Measurements from ENCODE around the gene NT5DC1.

Gene NT5DC1

DNA sequence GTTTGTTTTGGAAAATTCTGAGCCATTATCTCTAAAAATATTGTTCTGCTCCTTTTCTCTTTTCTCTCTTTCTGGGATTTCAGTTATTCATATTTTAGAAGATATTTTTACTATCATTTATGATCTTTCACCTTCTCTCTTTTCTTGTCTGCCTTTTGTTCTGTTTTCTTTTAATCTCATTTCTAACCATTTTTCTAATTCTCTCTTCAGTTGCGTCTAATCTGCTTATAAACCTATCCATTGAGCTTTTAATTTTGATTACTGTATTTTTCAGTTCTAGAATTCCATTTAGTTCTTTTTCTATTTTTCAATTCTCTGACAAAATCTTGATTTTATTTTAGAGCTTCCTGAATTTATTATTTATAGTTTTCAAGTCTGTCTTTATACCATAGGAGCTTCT, 67.5 kb downstream of the NT5DC1 start:
- peaks cover 7% of the 10 kb centered on the region for H3K9me3 Mint-ChIP-seq
- DNase-seq (ENCODE audit: low spot score in 2 of 2) (no peak), ATAC-seq (ENCODE audit: low read depth) (no peak)
- H3K27me3 Mint-ChIP-seq = no peaks in the 10 kb centered on the region
- H3K4me3 Mint-ChIP-seq = no peak overlapping the region
- H3K36me3 Mint-ChIP-seq = peaks cover 23% of the 10 kb centered on the region
- peaks cover 16% of the 10 kb centered on the region for H3K4me1 Mint-ChIP-seq
- no peak overlapping the region for H3K27ac Mint-ChIP-seq

DNA sequence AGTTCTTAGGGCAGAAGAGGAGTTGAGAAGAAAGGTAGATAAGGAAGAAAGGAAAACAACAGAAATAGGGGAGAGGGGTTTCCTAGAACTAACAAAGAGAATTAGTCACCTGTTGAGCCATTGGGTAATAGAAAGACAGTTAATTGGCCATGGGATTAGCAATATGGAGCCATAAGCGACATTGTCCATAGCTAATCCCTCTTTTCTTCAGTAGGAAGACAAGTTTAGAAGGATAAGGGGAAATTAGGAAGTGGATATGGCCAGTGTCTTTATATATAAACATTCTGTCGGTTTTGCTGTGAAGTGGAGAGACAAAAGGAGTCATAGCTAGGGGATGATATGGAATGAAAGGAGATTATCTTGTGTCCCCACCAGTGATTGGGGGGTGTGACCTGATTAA, 69.2 kb downstream of the NT5DC1 start:
- H3K4me1 Mint-ChIP-seq = peaks cover 12% of the 10 kb centered on the region
- no peak for ATAC-seq (ENCODE audit: low read depth)
- DNase-seq (ENCODE audit: low spot score in 2 of 2) = no peak
- H3K27ac Mint-ChIP-seq = no peak overlapping the region
- no peaks in the 10 kb centered on the region for H3K27me3 Mint-ChIP-seq
- H3K36me3 Mint-ChIP-seq = peaks cover 26% of the 10 kb centered on the region
- H3K9me3 Mint-ChIP-seq = peaks cover 3% of the 10 kb centered on the region
- H3K4me3 Mint-ChIP-seq = no peak overlapping the region

DNA sequence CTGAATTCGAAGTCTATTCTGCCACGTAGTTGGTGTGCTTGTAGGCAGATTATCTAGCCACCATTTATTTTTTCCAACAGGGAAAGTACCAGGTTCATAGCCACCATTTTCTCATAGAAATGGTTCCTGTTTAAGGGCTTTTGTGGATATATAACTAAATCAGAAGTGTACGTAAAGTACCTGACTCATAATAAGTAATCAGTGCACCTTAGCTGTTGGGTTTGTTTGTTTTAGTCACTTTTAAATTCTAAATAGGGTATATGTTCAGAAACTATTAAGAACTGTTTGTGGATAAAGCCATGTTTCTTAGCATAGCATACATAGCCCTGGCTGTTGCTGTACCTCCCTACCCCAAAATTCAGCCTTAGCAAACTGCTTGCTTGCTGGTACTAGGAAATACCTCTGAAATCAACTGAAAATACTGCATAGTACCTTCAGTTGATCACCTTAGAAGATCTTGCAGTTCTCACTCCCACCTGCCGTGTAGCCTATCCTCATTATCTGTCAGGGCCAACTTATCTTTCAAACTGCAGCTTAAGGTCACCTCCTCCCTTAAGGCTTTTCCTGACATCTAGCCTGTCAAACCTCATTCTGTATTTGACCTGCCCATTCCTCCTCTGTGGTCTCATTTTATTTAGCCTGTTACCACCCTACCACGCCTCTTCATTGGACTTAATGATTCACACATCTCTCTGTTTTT, 69.9 kb downstream of the NT5DC1 start:
- Mint-ChIP-seq H3K4me3 (no peak overlapping the region), H3K9me3 (peaks cover 7% of the 10 kb centered on the region), H3K4me1 (peaks cover 8% of the 10 kb centered on the region), H3K27me3 (no peaks in the 10 kb centered on the region), H3K27ac (no peak overlapping the region), H3K36me3 (peaks cover 28% of the 10 kb centered on the region)
- no peak for DNase-seq (ENCODE audit: low spot score in 2 of 2)
- no peak for ATAC-seq (ENCODE audit: low read depth)

DNA sequence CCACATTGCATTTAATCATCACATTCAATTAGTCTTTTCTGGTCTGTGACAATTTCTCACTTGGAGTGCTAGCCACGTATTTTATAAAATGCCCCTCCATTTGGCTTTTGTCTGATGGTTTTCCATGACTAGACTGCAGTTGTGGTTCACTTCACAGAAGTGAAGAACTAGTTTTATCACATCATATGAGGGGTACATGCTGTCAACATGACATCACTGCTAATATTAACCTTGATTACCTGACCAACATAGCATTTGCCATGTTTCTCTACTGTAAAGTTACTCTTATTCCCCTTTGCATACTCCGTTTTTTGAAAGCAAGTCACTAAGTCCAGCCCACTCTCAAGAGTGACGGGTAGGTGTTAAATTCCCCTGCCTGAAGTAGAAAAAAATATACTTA, 73.3 kb downstream of the NT5DC1 start:
- Mint-ChIP-seq H3K27ac (no peak overlapping the region), H3K36me3 (peaks cover 34% of the 10 kb centered on the region), H3K4me3 (no peak overlapping the region), H3K9me3 (peaks cover 8% of the 10 kb centered on the region), H3K4me1 (peaks cover 2% of the 10 kb centered on the region), H3K27me3 (no peaks in the 10 kb centered on the region)
- ATAC-seq (ENCODE audit: low read depth) (no peak), DNase-seq (ENCODE audit: low spot score in 2 of 2) (no peak)

DNA sequence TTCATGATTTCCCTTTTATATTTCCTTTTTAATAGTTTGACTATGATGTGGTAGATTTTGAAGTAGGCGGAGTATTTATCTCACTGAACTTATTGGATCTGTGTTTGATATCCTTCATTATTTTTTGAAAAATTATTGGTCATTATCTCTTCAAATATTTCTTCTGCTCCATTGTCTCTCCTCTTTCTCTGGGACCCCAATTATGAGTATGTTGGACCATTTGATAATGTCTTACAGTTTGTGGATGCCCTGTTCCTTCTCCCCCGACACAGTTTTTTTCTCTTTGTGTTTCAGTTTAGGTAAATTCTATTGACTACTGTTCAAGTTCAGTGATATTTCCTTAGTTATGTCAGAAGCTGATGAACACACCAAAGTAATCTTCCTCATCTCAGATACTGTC, 74.7 kb downstream of the NT5DC1 start:
- ATAC-seq (ENCODE audit: low read depth) (no peak), DNase-seq (ENCODE audit: low spot score in 2 of 2) (no peak)
- peaks cover 31% of the 10 kb centered on the region for H3K36me3 Mint-ChIP-seq
- H3K27ac Mint-ChIP-seq = no peak overlapping the region
- peaks cover 2% of the 10 kb centered on the region for H3K4me1 Mint-ChIP-seq
- no peak overlapping the region for H3K4me3 Mint-ChIP-seq
- no peaks in the 10 kb centered on the region for H3K27me3 Mint-ChIP-seq
- H3K9me3 Mint-ChIP-seq = peaks cover 7% of the 10 kb centered on the region

DNA sequence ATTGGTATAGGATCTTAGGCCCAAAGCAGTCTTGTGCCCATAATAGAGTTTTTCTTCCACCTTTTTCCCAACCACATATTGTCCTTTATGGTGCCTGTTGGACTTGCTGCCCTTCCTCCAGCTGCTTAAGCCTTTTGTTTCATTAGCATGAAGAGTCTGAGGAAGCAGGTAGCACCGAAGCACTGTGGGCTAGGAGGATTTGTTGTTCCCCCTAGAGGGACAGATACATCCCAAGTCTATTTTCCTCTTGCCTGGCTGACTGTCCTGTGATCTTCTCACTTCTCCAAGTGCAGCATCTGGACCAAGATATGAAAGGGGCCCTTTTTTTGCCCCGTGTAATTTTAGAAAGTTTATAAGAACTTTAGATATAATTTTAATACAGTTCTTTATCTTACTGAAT, 75.9 kb downstream of the NT5DC1 start:
- Mint-ChIP-seq H3K4me3 (no peak overlapping the region), H3K4me1 (peaks cover 2% of the 10 kb centered on the region), H3K9me3 (peaks cover 7% of the 10 kb centered on the region), H3K36me3 (peaks cover 33% of the 10 kb centered on the region), H3K27me3 (no peaks in the 10 kb centered on the region), H3K27ac (no peak overlapping the region)
- ATAC-seq (ENCODE audit: low read depth) (no peak), DNase-seq (ENCODE audit: low spot score in 2 of 2) (no peak)

DNA sequence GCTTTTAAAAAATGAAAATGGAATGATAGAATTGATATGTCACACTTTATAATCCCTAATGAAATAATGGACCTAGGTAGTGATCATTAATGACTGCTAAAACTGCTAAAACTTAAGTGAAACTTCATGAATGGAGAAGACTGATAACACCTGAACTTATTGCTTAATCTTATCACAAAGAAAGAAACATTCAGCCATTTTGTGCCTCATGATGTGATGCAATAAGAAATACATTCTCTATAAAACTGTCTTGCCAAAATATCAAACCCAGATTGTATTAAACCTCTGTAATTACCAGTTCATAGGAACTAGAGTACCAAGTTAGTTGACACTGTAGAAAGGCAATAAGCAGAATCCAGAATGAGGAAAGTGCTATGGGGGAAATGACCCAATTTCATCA, 79.7 kb downstream of the NT5DC1 start:
- H3K4me3 Mint-ChIP-seq = no peak overlapping the region
- H3K27me3 Mint-ChIP-seq = no peaks in the 10 kb centered on the region
- DNase-seq (ENCODE audit: low spot score in 2 of 2) = no peak
- H3K36me3 Mint-ChIP-seq = peaks cover 28% of the 10 kb centered on the region
- peaks cover 4% of the 10 kb centered on the region for H3K9me3 Mint-ChIP-seq
- no peak for ATAC-seq (ENCODE audit: low read depth)
- peaks cover 17% of the 10 kb centered on the region for H3K4me1 Mint-ChIP-seq
- no peak overlapping the region for H3K27ac Mint-ChIP-seq

DNA sequence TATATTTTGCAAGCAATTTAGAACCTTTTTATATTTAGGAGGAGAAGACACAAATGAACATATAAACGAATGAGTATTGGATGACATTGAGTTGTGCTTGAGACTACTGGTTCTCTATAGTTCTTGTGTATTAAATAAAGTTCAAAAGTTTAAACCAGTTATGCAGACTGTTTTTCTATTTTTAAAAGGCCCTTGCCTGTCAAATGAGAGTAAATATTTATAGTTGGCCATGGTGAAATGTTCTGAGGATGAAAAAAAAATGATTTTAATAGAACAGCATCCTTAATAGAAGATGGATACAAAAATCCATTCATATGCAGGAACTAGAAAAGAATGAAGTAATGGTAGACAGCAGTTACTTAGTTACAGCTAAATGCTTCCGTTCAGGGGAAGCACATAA, 88.8 kb downstream of the NT5DC1 start:
- no peak overlapping the region for H3K27ac Mint-ChIP-seq
- DNase-seq (ENCODE audit: low spot score in 2 of 2) (no peak), ATAC-seq (ENCODE audit: low read depth) (no peak)
- H3K27me3 Mint-ChIP-seq = no peaks in the 10 kb centered on the region
- peaks cover 11% of the 10 kb centered on the region for H3K4me1 Mint-ChIP-seq
- peaks cover 10% of the 10 kb centered on the region for H3K36me3 Mint-ChIP-seq
- H3K4me3 Mint-ChIP-seq = no peak overlapping the region
- H3K9me3 Mint-ChIP-seq = no peaks in the 10 kb centered on the region

DNA sequence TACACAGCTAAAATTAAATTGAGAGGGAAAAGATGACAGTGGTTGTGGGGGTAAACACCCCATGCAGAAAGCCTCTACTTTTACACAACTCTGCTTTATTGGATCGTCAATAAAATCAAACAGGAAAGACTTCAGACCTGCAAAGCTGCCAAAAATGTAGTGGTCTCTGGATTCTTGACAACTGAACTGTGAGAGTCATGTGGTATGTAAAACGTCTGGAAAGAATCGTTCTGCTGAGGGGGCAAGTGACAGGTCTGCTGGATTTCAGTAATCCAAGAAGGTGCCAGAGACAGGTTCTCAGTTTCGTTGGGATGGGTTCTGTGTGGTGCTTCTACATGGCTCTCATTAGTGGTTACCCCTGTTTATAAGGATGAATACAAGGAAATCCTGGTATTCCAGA, 89.9 kb downstream of the NT5DC1 start:
- Mint-ChIP-seq H3K9me3 (no peaks in the 10 kb centered on the region), H3K4me3 (no peak overlapping the region), H3K36me3 (peaks cover 7% of the 10 kb centered on the region), H3K27ac (no peak overlapping the region), H3K27me3 (no peaks in the 10 kb centered on the region), H3K4me1 (peaks cover 8% of the 10 kb centered on the region)
- DNase-seq (ENCODE audit: low spot score in 2 of 2) = no peak
- ATAC-seq (ENCODE audit: low read depth) = no peak

DNA sequence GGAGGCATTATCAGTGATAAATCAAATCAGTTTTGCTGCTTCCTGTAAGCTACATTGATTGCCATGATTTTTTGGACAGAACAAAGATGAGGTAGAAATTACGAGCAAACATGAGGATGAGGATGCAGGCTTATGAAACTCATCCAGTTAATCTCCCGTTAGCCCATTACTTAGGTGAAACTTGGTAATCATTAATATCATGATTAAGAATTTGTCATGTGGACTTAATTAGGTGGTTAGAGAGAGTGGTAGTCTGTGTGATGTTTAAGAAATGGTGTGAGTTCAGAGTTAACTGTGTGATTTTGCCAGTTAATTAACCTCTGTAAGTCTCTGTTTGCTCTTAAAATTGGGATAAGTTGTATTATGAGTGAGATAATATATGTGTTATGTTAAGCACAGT, 91.2 kb downstream of the NT5DC1 start:
- H3K9me3 Mint-ChIP-seq = no peaks in the 10 kb centered on the region
- ATAC-seq (ENCODE audit: low read depth) = no peak
- H3K27me3 Mint-ChIP-seq = no peaks in the 10 kb centered on the region
- H3K27ac Mint-ChIP-seq = no peak overlapping the region
- DNase-seq (ENCODE audit: low spot score in 2 of 2) = no peak
- H3K36me3 Mint-ChIP-seq = peaks cover 9% of the 10 kb centered on the region
- H3K4me1 Mint-ChIP-seq = peaks cover 2% of the 10 kb centered on the region
- no peak overlapping the region for H3K4me3 Mint-ChIP-seq

DNA sequence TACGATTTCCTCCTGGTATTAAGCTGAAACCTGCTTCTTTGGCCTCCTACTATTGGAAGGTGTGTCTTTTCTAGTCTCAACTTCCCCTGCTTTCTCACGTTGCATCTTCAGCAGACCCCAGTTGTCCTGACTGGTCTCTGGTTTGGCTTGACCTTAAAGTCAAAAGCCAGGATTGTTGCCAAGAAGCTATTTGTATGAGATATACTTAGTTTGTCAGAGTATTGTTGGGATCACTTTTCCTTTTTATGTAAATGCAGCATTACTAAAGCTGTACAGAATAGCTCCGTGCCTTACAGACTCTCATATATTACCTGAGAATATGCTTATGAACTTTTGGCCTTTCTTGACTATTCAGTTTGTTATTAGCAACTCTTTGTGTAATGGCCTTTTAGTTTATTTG, 92.1 kb downstream of the NT5DC1 start:
- no peak for DNase-seq (ENCODE audit: low spot score in 2 of 2)
- ATAC-seq (ENCODE audit: low read depth) = no peak
- H3K36me3 Mint-ChIP-seq = peaks cover 12% of the 10 kb centered on the region
- no peak overlapping the region for H3K4me3 Mint-ChIP-seq
- no peak overlapping the region for H3K27ac Mint-ChIP-seq
- H3K9me3 Mint-ChIP-seq = no peaks in the 10 kb centered on the region
- H3K4me1 Mint-ChIP-seq = peaks cover 2% of the 10 kb centered on the region
- H3K27me3 Mint-ChIP-seq = no peaks in the 10 kb centered on the region

DNA sequence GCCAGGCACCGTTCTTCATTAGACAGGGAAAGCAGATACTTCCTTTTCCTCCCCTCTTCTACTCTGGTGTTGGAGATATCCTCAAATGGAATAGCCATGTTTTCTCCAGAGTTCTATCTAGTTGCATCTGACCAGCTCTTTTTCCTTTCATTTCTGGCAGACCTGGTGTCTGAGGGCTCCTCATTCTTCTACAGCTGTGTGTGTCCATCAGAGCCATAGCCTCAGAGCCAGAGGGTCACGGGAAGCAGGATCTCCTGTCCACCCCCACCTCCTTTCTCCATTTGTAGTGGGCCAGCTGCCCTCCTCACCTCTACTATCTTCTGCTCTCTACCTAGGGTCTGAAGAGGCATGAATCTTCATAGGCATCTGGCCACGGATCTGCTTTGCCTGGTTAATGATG, 96.2 kb downstream of the NT5DC1 start:
- H3K4me3 Mint-ChIP-seq = no peak overlapping the region
- no peaks in the 10 kb centered on the region for H3K27me3 Mint-ChIP-seq
- H3K27ac Mint-ChIP-seq = no peak overlapping the region
- no peak for ATAC-seq (ENCODE audit: low read depth)
- peaks cover 16% of the 10 kb centered on the region for H3K36me3 Mint-ChIP-seq
- peaks cover 4% of the 10 kb centered on the region for H3K4me1 Mint-ChIP-seq
- DNase-seq (ENCODE audit: low spot score in 2 of 2) = no peak
- no peaks in the 10 kb centered on the region for H3K9me3 Mint-ChIP-seq

DNA sequence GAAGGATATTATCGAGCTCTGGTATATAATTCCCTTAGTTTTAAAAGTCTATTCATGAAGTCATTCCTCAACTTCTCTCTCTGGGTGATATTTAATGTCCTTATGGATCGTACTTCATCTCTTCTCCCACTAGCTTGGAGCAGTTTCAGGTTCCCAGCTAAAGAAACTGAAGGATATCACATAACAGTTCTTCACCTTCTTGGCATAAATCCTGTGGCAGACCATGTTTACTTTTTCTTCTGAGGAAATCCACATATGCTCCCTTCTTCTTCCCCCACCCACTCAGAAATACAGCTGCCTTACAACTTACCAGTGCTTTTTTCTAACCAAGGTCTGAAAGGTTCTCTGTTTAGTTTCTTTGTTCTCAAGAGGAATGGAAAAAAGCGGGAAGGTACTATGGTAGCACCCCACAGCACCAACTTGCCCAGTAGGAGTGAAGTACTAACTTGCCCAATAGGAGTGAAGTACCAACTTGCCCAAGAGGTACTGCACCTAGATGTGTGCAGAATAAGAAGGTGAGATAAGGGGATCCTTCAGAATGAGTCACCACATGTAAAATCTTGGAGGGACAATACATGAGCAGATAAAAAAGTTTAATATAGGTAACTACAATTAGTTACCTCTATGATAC, 100.1 kb downstream of the NT5DC1 start:
- Mint-ChIP-seq H3K4me3 (no peak overlapping the region), H3K4me1 (peaks cover 6% of the 10 kb centered on the region), H3K27ac (no peak overlapping the region), H3K27me3 (no peaks in the 10 kb centered on the region), H3K9me3 (no peaks in the 10 kb centered on the region), H3K36me3 (peaks cover 15% of the 10 kb centered on the region)
- DNase-seq (ENCODE audit: low spot score in 2 of 2) (no peak), ATAC-seq (ENCODE audit: low read depth) (no peak)

DNA sequence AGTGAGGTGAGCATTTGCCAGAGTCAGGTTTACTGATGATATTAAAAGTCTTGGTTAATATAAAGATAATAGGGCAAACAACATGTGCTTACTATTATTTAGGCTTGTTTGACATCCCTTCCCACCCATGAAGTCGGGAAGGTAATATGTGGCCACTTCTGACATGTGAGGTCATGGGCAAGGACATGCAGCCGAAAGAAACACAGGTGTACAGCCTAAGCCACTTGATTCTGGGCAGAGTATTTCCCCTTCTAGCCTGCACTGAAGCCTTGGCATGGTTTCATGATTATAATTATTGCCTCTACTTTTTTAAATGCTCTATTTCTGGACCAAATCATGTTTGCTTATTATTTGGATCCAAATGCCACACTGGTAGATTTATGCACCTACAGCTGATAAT, 100.9 kb downstream of the NT5DC1 start:
- no peak overlapping the region for H3K27ac Mint-ChIP-seq
- DNase-seq (ENCODE audit: low spot score in 2 of 2) (no peak), ATAC-seq (ENCODE audit: low read depth) (no peak)
- H3K27me3 Mint-ChIP-seq = no peaks in the 10 kb centered on the region
- no peaks in the 10 kb centered on the region for H3K9me3 Mint-ChIP-seq
- H3K4me1 Mint-ChIP-seq = peaks cover 6% of the 10 kb centered on the region
- H3K4me3 Mint-ChIP-seq = no peak overlapping the region
- peaks cover 13% of the 10 kb centered on the region for H3K36me3 Mint-ChIP-seq

DNA sequence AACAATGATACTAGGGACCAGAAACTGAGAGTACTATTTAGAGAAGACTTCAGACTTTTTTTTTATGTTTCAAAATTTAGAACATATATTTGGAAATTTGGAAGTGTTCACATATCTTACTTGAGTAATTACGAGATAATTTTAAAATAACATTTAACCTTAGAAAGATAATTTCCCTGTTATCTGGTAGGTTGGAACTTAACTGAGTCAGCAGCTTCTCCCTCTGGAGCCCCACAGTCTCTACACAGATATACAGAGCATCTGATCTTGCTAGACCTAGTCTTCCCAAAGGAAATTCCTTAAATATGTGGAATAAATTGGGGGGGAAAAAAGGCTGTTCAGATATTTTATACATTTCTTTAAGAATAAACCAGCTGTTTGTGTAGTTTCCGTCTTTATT, 104.6 kb downstream of the NT5DC1 start:
- Mint-ChIP-seq H3K27ac (no peak overlapping the region), H3K4me3 (no peak overlapping the region), H3K27me3 (no peaks in the 10 kb centered on the region), H3K9me3 (no peaks in the 10 kb centered on the region), H3K4me1 (peaks cover 6% of the 10 kb centered on the region), H3K36me3 (peaks cover 5% of the 10 kb centered on the region)
- DNase-seq (ENCODE audit: low spot score in 2 of 2) = no peak
- no peak for ATAC-seq (ENCODE audit: low read depth)
